RWPE2 (cell line): ENCODE measurements around the gene UVRAG.

Experiments used
- ATAC-seq: fragments of 200-7000 bp; cut with Tn5 transposase; 3 replicates; pipeline ENCODE4 v1.9.1; 2021; ENCODE audit warnings: low read depth
- DNase-seq: peaks from one replicate; pipeline ENCODE4 v3.0.0-alpha.2; 2020; ENCODE audit warnings: low spot score
- H3K27ac ChIP-seq: fragments of 450-650 bp; 2 replicates; pipeline ENCODE4 v1.5.1; 2017; ENCODE audit warnings: mild to moderate bottlenecking; ENCODE audit not compliant: poor library complexity, severe bottlenecking
- H3K27me3 ChIP-seq: fragments of 250-450 bp; sonication (Bioruptor Pico); 2 replicates; pipeline ENCODE4 v1.5.1; 2021; ENCODE audit warnings: mild to moderate bottlenecking, moderate library complexity; ENCODE audit not compliant: insufficient read depth, poor library complexity, severe bottlenecking
- H3K36me3 ChIP-seq: fragments of 250-450 bp; sonication (Bioruptor Pico); 2 replicates; pipeline ENCODE4 v1.5.1; 2020; ENCODE audit warnings: low read depth, mild to moderate bottlenecking, moderate library complexity
- H3K4me1 ChIP-seq: fragments of 250-450 bp; sonication (Bioruptor Pico); 2 replicates; pipeline ENCODE4 v1.5.1; 2021; ENCODE audit warnings: mild to moderate bottlenecking, moderate library complexity; ENCODE audit not compliant: insufficient read depth, poor library complexity, severe bottlenecking
- H3K4me3 ChIP-seq: fragments of 250-450 bp; sonication (Bioruptor Pico); 2 replicates; pipeline ENCODE4 v1.5.1; 2021; ENCODE audit warnings: mild to moderate bottlenecking, moderate library complexity; ENCODE audit not compliant: severe bottlenecking
- H3K9me3 ChIP-seq: fragments of 250-450 bp; sonication (Bioruptor Pico); 2 replicates; pipeline ENCODE4 v1.5.1; 2021; ENCODE audit warnings: mild to moderate bottlenecking, moderate library complexity; ENCODE audit not compliant: severe bottlenecking
- TF ChIP-seq, protein P1 (sequence below): fragments of 450-650 bp; IDR thresholded peaks from one replicate; pipeline ENCODE4 v1.5.1; 2017; ENCODE audit warnings: mild to moderate bottlenecking, moderate library complexity; ENCODE audit not compliant: poor library complexity, severe bottlenecking

Gene UVRAG

DNA sequence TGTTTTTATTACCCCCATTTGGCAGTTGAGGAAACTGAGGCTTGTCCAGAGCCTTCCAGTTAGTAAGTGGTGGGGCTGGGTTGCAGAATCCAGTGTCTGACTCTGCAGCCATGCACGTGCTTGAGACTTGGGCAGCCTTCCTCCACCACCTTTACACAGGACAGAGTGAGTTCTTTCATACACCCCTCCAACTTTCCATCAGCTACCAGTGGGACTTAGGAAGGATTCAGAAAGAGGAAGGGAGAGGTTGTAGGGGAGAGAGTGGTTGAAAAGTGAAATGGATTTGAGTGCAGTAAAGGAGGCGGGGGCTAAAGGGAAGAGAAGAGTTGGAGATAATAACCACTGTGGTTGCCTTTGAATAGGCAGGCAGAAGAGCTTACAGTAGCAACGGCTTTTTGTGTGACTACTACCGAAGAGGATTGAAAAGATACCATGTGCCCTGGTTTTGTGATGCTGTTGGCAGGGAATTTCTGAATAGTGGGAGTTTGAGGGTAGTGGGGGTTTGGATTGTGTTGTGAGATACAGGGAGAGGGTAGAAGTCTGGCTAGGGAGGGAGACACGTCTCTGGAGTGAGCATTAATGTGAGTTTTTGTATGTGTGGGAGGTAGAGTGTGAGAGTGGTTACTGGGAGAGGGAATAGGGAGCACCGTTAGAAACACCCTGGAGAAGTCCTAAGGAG lies 1.7 kb downstream of the UVRAG start:
- H3K4me1 ChIP-seq = peaks cover 31% of the 10 kb centered on the region
- ATAC-seq (no peak), DNase-seq (no peak)
- no peaks in the 10 kb centered on the region for H3K27me3 ChIP-seq
- H3K9me3 ChIP-seq = no peaks in the 10 kb centered on the region
- TF ChIP-seq, protein P1, sequence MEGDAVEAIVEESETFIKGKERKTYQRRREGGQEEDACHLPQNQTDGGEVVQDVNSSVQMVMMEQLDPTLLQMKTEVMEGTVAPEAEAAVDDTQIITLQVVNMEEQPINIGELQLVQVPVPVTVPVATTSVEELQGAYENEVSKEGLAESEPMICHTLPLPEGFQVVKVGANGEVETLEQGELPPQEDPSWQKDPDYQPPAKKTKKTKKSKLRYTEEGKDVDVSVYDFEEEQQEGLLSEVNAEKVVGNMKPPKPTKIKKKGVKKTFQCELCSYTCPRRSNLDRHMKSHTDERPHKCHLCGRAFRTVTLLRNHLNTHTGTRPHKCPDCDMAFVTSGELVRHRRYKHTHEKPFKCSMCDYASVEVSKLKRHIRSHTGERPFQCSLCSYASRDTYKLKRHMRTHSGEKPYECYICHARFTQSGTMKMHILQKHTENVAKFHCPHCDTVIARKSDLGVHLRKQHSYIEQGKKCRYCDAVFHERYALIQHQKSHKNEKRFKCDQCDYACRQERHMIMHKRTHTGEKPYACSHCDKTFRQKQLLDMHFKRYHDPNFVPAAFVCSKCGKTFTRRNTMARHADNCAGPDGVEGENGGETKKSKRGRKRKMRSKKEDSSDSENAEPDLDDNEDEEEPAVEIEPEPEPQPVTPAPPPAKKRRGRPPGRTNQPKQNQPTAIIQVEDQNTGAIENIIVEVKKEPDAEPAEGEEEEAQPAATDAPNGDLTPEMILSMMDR = no peak
- no peaks in the 10 kb centered on the region for H3K36me3 ChIP-seq
- peak overlapping the region; percentile 82 for H3K4me3 ChIP-seq
- peak overlapping the region; percentile 86 for H3K27ac ChIP-seq

DNA sequence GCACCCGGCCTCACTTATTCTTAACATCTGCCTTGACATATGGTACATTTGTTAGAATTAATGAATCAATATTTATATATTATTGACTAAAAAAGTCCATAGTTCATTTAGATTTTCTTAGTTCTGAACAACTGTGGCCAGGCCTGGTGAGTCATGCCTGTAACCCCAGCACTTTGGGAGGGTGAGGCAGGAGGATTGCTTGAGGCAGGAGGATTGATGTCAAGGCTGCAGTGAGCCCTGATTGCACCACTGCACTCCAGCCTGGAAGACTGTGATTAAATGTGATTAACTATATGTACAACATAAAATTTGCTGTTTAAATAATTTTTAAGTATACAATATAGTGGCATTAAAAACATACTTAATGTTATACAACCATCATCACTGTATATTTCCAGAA lies 5.6 kb downstream of the UVRAG start:
- H3K9me3 ChIP-seq = no peaks in the 10 kb centered on the region
- TF ChIP-seq, protein P1 = no peak
- DNase-seq (no peak), ATAC-seq (peak; percentile 66; the same call in 2 of the 3 replicates)
- no peaks in the 10 kb centered on the region for H3K27me3 ChIP-seq
- no peak overlapping the region for H3K27ac ChIP-seq
- 0 out of 2 replicates have a peak, but pooled peaks cover 4% of the 10 kb centered on the region for H3K36me3 ChIP-seq
- peaks cover 13% of the 10 kb centered on the region for H3K4me1 ChIP-seq
- H3K4me3 ChIP-seq = no peak overlapping the region

DNA sequence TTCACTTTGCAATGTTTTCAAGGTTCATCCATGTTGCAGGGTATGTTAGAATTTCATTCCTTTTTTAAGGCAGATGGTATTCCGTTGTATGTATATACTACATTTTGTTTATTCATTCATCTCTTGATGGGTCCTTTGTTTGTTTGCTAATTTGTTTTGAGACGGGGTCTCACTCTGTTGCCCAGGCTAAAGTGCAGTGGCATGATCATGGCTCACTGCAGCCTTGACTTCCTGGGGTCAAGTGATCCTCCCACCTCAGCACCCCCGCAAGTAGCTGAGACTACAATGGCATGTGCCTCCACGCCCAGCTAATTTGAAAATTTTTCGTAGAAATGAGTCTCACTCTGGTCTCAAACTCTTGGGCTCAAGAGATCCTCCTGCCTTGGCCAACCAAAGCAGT lies 6.2 kb downstream of the UVRAG start:
- DNase-seq (no peak), ATAC-seq (no peak)
- TF ChIP-seq, protein P1 = no peak
- H3K36me3 ChIP-seq = 0 out of 2 replicates have a peak, but pooled peaks cover 4% of the 10 kb centered on the region
- no peak overlapping the region for H3K4me3 ChIP-seq
- peaks cover 11% of the 10 kb centered on the region for H3K4me1 ChIP-seq
- H3K27ac ChIP-seq = no peak overlapping the region
- no peaks in the 10 kb centered on the region for H3K27me3 ChIP-seq
- H3K9me3 ChIP-seq = no peaks in the 10 kb centered on the region

DNA sequence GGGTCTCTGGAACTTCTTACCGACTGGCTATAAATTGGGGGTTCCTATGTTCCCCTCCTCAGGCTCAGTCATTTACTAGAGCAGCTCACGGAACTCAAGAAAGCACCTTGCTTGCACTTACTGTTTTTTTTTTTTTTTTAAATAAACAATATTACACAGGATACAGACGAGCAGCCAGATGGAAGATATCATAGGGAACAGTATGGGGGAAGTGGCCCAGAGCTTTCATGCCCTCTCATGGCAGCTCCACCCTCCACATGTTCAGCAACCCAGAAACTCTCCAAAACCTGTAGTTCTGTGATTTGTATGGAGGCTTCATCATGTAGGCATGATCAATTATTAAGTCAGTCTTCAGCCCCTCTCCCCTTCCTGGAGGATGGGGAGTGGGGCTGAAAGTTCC lies 7.5 kb downstream of the UVRAG start:
- H3K27ac ChIP-seq = no peak overlapping the region
- no peak overlapping the region for H3K4me3 ChIP-seq
- ATAC-seq (no peak), DNase-seq (no peak)
- H3K9me3 ChIP-seq = no peaks in the 10 kb centered on the region
- no peaks in the 10 kb centered on the region for H3K27me3 ChIP-seq
- TF ChIP-seq, protein P1 = no peak
- H3K4me1 ChIP-seq = no peaks in the 10 kb centered on the region
- H3K36me3 ChIP-seq = 0 out of 2 replicates have a peak, but pooled peaks cover 4% of the 10 kb centered on the region

DNA sequence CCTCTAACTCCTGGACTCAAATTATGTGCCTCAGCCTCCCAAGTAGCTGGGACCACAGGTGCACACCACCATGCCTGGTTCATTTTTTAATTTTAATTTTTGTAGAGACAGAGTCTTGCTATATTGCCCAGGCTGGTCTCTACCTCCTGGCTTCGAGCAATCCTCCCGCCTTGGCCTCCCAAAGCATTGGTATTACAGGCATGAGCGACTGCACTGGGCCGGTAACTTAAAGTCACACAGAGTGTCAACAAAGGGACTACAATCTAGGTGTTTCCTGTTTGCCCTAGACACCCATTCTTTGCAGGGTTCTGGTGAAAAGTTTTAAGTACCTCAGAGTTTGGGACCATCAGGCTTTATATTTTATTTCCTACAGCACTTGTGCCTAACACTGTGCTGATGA lies 8.4 kb downstream of the UVRAG start:
- no peak for ATAC-seq
- H3K4me1 ChIP-seq = no peaks in the 10 kb centered on the region
- no peaks in the 10 kb centered on the region for H3K9me3 ChIP-seq
- TF ChIP-seq, protein P1 = no peak
- H3K27ac ChIP-seq = no peak overlapping the region
- no peaks in the 10 kb centered on the region for H3K27me3 ChIP-seq
- H3K4me3 ChIP-seq = no peak overlapping the region
- no peak for DNase-seq
- 0 out of 2 replicates have a peak, but pooled peaks cover 4% of the 10 kb centered on the region for H3K36me3 ChIP-seq
